BJ (cell line): Measurements from ENCODE around the gene PARVG. TPM values are rescaled to one million over a fixed set of nuclear protein-coding genes. Genes with fewer than 3 reads are reported as not detected.

Source experiments
- CTCF ChIA-PET: fragments of 350-600 bp; formaldehyde crosslinking; extraction: SDS; loops from one replicate; lab custom pipeline; 2021; ENCODE audit warnings: antibody characterized with exemption, inconsistent platforms; lab: Yijun Ruan, JAX
- POLR2A ChIA-PET: fragments of 300-600 bp; sonication (Branson Sonifier 250); formaldehyde crosslinking; extraction: SDS; loops from one replicate; lab custom pipeline; 2021; ENCODE audit warnings: antibody characterized with exemption; lab: Charles Lee
- DNase-seq: peaks from one replicate; pipeline ENCODE4 v3.0.0-alpha.2; 2011; ENCODE audit warnings: low read depth
- H3K27me3 ChIP-seq: 2 replicates; pipeline ENCODE4 v1.6.0; 2011; ENCODE audit warnings: low read length; ENCODE audit not compliant: control insufficient read depth, insufficient read depth
- H3K36me3 ChIP-seq: 2 replicates; pipeline ENCODE4 v1.5.1; 2011; ENCODE audit warnings: low read length; ENCODE audit not compliant: control insufficient read depth, insufficient read depth
- H3K4me3 ChIP-seq: 2 replicates; pipeline ENCODE4 v1.5.1; 2011; ENCODE audit warnings: low read depth, mild to moderate bottlenecking, control low read depth, low read length
- polyA plus RNA-seq: library from polyadenylated mRNA; depleted of rRNA; stranded (reverse); fragments of >200 nt; gene quantifications from 2 replicates; pipeline ENCODE4 v1.2.3, GENCODE V29; 2011
- TF ChIP-seq, protein P1 (sequence below): IDR thresholded peaks from 2 replicates; pipeline ENCODE4 v1.5.1; 2011; ENCODE audit warnings: low read depth, mild to moderate bottlenecking, control low read depth, inconsistent platforms, low read length, moderate library complexity; ENCODE audit not compliant: insufficient read depth

PARVG gene
- polyA plus RNA-seq, 1 experiment = not detected

- peak; percentile 73 for DNase-seq
- TF ChIP-seq, protein P1, sequence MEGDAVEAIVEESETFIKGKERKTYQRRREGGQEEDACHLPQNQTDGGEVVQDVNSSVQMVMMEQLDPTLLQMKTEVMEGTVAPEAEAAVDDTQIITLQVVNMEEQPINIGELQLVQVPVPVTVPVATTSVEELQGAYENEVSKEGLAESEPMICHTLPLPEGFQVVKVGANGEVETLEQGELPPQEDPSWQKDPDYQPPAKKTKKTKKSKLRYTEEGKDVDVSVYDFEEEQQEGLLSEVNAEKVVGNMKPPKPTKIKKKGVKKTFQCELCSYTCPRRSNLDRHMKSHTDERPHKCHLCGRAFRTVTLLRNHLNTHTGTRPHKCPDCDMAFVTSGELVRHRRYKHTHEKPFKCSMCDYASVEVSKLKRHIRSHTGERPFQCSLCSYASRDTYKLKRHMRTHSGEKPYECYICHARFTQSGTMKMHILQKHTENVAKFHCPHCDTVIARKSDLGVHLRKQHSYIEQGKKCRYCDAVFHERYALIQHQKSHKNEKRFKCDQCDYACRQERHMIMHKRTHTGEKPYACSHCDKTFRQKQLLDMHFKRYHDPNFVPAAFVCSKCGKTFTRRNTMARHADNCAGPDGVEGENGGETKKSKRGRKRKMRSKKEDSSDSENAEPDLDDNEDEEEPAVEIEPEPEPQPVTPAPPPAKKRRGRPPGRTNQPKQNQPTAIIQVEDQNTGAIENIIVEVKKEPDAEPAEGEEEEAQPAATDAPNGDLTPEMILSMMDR = no peak
- H3K4me3 ChIP-seq = no peak overlapping the region
- POLR2A ChIA-PET = interaction anchor here (1.1 kb wide), 1 partner anchor 10 kb away, joined by 3 read pairs; no protein-coding TSS in a partner anchor
- H3K36me3 ChIP-seq = no peaks in the 10 kb centered on the region
- H3K27me3 ChIP-seq = peaks cover 2% of the 10 kb centered on the region; the same call in 1 of the 2 replicates
- CTCF ChIA-PET = no interaction called here
Measured at GRCh38 chr22:44202261-44202789, 21.6 kb downstream of the PARVG start.

GRCh38 chr22:44203203-44203602 is 22.5 kb downstream of the PARVG start:
- POLR2A ChIA-PET = no interaction called here
- Histone ChIP-seq H3K36me3 (no peaks in the 10 kb centered on the region), H3K27me3 (peaks cover 2% of the 10 kb centered on the region; the same call in 1 of the 2 replicates), H3K4me3 (no peak overlapping the region)
- DNase-seq = no peak
- TF ChIP-seq, protein P1 = no peak
- CTCF ChIA-PET = no interaction called here

- Histone ChIP-seq H3K36me3 (no peaks in the 10 kb centered on the region), H3K4me3 (no peak overlapping the region), H3K27me3 (peaks cover 2% of the 10 kb centered on the region; the same call in 1 of the 2 replicates)
- ChIA-PET CTCF (no interaction called here), POLR2A (no interaction called here)
- no peak for DNase-seq
- TF ChIP-seq, protein P1 = no peak
Measured at GRCh38 chr22:44204739-44205515, 24.2 kb downstream of the PARVG start.

- Histone ChIP-seq H3K36me3 (no peaks in the 10 kb centered on the region), H3K27me3 (peaks cover 2% of the 10 kb centered on the region; the same call in 1 of the 2 replicates), H3K4me3 (no peak overlapping the region)
- POLR2A ChIA-PET = no interaction called here
- CTCF ChIA-PET = no interaction called here
- TF ChIP-seq, protein P1 = no peak
- no peak for DNase-seq
Measured at GRCh38 chr22:44205516-44206329, 25.0 kb downstream of the PARVG start.

DNA sequence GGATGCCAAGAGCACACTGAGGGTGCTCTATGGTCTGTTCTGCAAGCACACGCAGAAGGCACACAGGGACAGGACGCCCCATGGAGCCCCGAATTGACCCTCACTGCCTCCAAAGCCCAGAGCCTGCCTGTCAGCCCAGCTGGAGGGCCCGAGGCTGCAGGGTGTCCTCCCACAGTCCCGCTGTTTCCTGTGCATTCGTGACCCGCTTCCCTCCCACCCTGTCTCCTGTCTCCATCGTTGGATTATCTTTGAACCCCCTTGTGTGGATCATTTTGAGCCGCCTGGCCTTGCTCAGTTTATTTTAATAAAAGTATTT is 25.6 kb downstream of the PARVG start:
- POLR2A ChIA-PET = no interaction called here
- no peaks in the 10 kb centered on the region for H3K36me3 ChIP-seq
- peaks cover 2% of the 10 kb centered on the region; the same call in 1 of the 2 replicates for H3K27me3 ChIP-seq

More for the DNA sequence above, 25.6 kb downstream of the PARVG start:
- DNase-seq = no peak
- CTCF ChIA-PET = interaction anchor here (1.0 kb wide), 1 partner anchor 10 kb away, joined by 3 read pairs; no protein-coding TSS in a partner anchor
- TF ChIP-seq, protein P1 = no peak
- H3K4me3 ChIP-seq = no peak overlapping the region
